ENCODE results near the gene CNTNAP5.

GRCh38 chr2:124001696-124002430 lies 23.2 kb upstream of the CNTNAP5 start:
- TF ChIP-seq CTCF (IDR thresholded peaks at IDR 0.05; ENCODE audit: low read depth, low read length) (no peak), EZH2phosphoT487 (IDR thresholded peaks at IDR 0.05; ENCODE audit: low read depth) (no peak)
